Measurements from ENCODE around the gene MYBPC1. TPM values are rescaled to one million over a fixed set of nuclear protein-coding genes. Genes with fewer than 3 reads are reported as not detected.

The MYBPC1 gene
- total and polyA plus RNA-seq, 2 of the 13 experiments (the other 11 are each of a cell fraction or from before 2014, with no cell fraction given): 0.31 to 0.53 TPM

- TF ChIP-seq AKNA (CRISPR knock-in tag; IDR thresholded peaks at IDR 0.05; ENCODE audit: borderline replicate concordance) (no peak), POLR2A (IDR thresholded peaks at IDR 0.05; ENCODE audit: insufficient read depth in 1 of 2, low read depth in 2 of 2, low read length in 2 of 2) (peak in 1 of 2 experiments; percentile 33; a peak in 1 of 4 replicates), MED13 (CRISPR knock-in tag; IDR thresholded peaks at IDR 0.05) (no peak; the same call in 1 of the 2 replicates), ZNF660 (CRISPR knock-in tag; IDR thresholded peaks at IDR 0.05; ENCODE audit: borderline replicate concordance, low read depth) (no peak), U2AF2 (IDR thresholded peaks at IDR 0.05; ENCODE audit: low read depth, low read length) (no peak), RAD21 (CRISPR knock-in tag; IDR thresholded peaks at IDR 0.05) (0 out of 2 replicates have a peak, but pooled peaks have one; percentile 5), ZNF264 (CRISPR knock-in tag; IDR thresholded peaks at IDR 0.05) (0 out of 2 replicates have a peak, but pooled peaks have one; percentile 44), ZNF317 (CRISPR knock-in tag; IDR thresholded peaks at IDR 0.05) (peak; percentile 10; the same call in 1 of the 2 replicates), HNF1A (IDR thresholded peaks at IDR 0.05; ENCODE audit: low read depth) (0 out of 2 replicates have a peak, but pooled peaks have one; percentile 18), HNF1A (CRISPR knock-in tag; IDR thresholded peaks at IDR 0.05; ENCODE audit: borderline replicate concordance) (no peak), ZNF83 (CRISPR knock-in tag; IDR thresholded peaks at IDR 0.05; ENCODE audit: borderline replicate concordance) (no peak), PHF21A (CRISPR knock-in tag; IDR thresholded peaks at IDR 0.05) (peak; percentile 45; the same call in 1 of the 2 replicates), ZNF615 (CRISPR knock-in tag; IDR thresholded peaks at IDR 0.05; ENCODE audit: borderline replicate concordance) (no peak), FOXK1 (CRISPR knock-in tag; IDR thresholded peaks at IDR 0.05; ENCODE audit: borderline replicate concordance, low read depth) (peak; percentile 44; the same call in 1 of the 2 replicates), SP2 (CRISPR knock-in tag; IDR thresholded peaks at IDR 0.05) (no peak), FOXP1 (IDR thresholded peaks at IDR 0.05) (no peak), FOXP1 (CRISPR knock-in tag; IDR thresholded peaks at IDR 0.05) (peak; percentile 70), PREB (CRISPR knock-in tag; IDR thresholded peaks at IDR 0.05) (no peak)
These were observed 101.8 kb downstream of the MYBPC1 start (continued) for GRCh38 chr12:101696251-101697196.
